Ovary (tissue), 3 donors: ENCODE results near the gene SCG5.

ENCODE experiments used
- CTCF ChIP-seq, 3 donors: fragments of 450-650 bp in 2 of 3; fragments of 200-600 bp in 1 of 3; IDR thresholded peaks; one replicate each; pipeline versions ENCODE4 v1.5.1 to v1.8.0; 2016 to 2022; ENCODE audit warnings: antibody characterized with exemption in 3 of 3, mild to moderate bottlenecking in 1 of 3
- EP300 ChIP-seq: sonication (generic); formaldehyde crosslinking; IDR thresholded peaks from one replicate; pipeline ENCODE4 v1.6.1; 2017; ENCODE audit warnings: antibody characterized with exemption
- POLR2A ChIP-seq: fragments of 450-650 bp; IDR thresholded peaks from one replicate; pipeline ENCODE4 v1.6.1; 2017; ENCODE audit warnings: antibody characterized with exemption, mild to moderate bottlenecking, moderate library complexity
- donor health status: DM: no; HTN: no; CAD: no.

- no peak for TF ChIP-seq CTCF (IDR thresholded peaks at IDR 0.05)
- no peak for TF ChIP-seq EP300
- TF ChIP-seq POLR2A = no peak
Observed at GRCh38 chr15:32682977-32683630, 41.6 kb downstream of the SCG5 start.
